Osteoblast (primary cell): Measurements from ENCODE around the gene PTPRN2. TPM values are rescaled to one million over a fixed set of nuclear protein-coding genes. Genes with fewer than 3 reads are reported as not detected.
A peak's percentile ranks its signal among the peaks of the same experiment; 100 is the strongest.
"Not testable (repeated sequence)": the region's sequence is repeated elsewhere in the genome, so short reads cannot be mapped to it uniquely, and the experiment has no call there.

Experiments used
- DNase-seq: peaks from one replicate; pipeline ENCODE4 v3.0.0; 2011; ENCODE audit warnings: low spot score, mixed read lengths; ENCODE audit not compliant: insufficient read length; ENCODE audit errors: missing footprints
- H2AFZ ChIP-seq: 2 replicates; pipeline ENCODE4 v1.6.0; 2011; ENCODE audit warnings: mild to moderate bottlenecking, low read length
- H3K27ac ChIP-seq: 2 replicates; pipeline ENCODE4 v1.5.1; 2011; ENCODE audit warnings: mild to moderate bottlenecking, low read depth, low read length, moderate library complexity
- H3K27me3 ChIP-seq: 2 replicates; pipeline ENCODE4 v1.6.0; 2012; ENCODE audit warnings: mild to moderate bottlenecking, control low read depth, inconsistent platforms, low read length, moderate library complexity; ENCODE audit not compliant: insufficient read depth
- H3K36me3 ChIP-seq: 2 replicates; pipeline ENCODE4 v1.5.1; 2011; ENCODE audit warnings: mild to moderate bottlenecking, low read length, control low read depth, moderate library complexity; ENCODE audit not compliant: insufficient read depth
- H3K4me1 ChIP-seq: 2 replicates; pipeline ENCODE4 v1.5.1; 2011; ENCODE audit warnings: mild to moderate bottlenecking, low read length, control low read depth, moderate library complexity; ENCODE audit not compliant: insufficient read depth
- H3K4me2 ChIP-seq: 2 replicates; pipeline ENCODE4 v1.6.0; 2011; ENCODE audit warnings: mild to moderate bottlenecking, low read length; ENCODE audit not compliant: insufficient read depth
- H3K4me3 ChIP-seq: fragments of 200-600 bp; sonication (generic); 3 replicates; pipeline ENCODE4 v1.5.1; 2012; ENCODE audit warnings: mild to moderate bottlenecking, low read length, inconsistent platforms; ENCODE audit not compliant: insufficient read depth
- H3K79me2 ChIP-seq: 2 replicates; pipeline ENCODE4 v1.6.0; 2012; ENCODE audit warnings: mild to moderate bottlenecking, low read length, control low read depth, inconsistent platforms; ENCODE audit not compliant: insufficient read depth
- H3K9me3 ChIP-seq: 2 replicates; pipeline ENCODE4 v1.5.1; 2011; ENCODE audit warnings: low read depth, low read length, control low read depth
- H4K20me1 ChIP-seq: 2 replicates; pipeline ENCODE4 v1.6.0; 2012; ENCODE audit warnings: mild to moderate bottlenecking, low read length, control low read depth; ENCODE audit not compliant: insufficient read depth
- CTCF ChIP-seq: IDR thresholded peaks from 2 replicates; pipeline ENCODE4 v1.5.1; 2011; ENCODE audit warnings: mild to moderate bottlenecking, low read depth, low read length, moderate library complexity; ENCODE audit errors: extremely low read depth
- total RNA-seq: library from RNA; depleted of rRNA; stranded (reverse); fragments of >200 nt; gene quantifications from 2 replicates; pipeline ENCODE4 v1.2.3, GENCODE V29; 2012

Gene PTPRN2
- total RNA-seq, 1 donor = 0.36 TPM

DNA sequence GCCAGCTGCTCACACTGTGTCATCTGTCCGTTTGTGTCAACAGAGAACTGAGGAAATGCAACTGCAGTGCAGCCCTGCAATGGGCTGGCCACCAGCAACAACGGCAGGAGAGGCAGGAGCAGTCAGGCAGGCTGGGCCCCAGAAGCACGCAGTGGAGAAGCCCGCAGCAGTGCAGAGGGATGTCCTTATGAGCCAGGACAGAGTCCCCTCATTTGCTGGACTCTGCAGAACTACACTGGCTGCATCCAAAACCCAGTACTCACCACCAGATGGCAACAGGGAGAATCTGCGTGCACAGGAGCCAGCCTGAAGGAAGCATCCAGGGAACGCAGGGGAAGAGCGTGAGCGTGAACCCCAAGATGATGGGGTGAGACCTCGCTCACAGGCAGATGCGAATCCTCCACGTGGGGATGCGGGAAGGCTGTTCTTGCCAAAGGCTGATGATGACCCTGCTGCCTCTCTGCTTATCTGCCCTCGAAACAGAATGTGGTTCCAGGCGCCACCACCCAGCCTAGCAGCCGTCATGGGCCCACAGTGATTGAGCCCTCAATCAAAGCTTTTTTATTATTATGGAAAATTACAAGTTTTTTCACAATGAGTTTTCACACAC lies 232.1 kb downstream of the PTPRN2 start:
- no peaks in the 10 kb centered on the region for H3K4me1 ChIP-seq
- H3K79me2 ChIP-seq = no peaks in the 10 kb centered on the region
- H3K36me3 ChIP-seq = no peaks in the 10 kb centered on the region
- H2AFZ ChIP-seq = no peak overlapping the region
- H3K4me2 ChIP-seq = no peak overlapping the region
- no peak for TF ChIP-seq CTCF
- H4K20me1 ChIP-seq = no peaks in the 10 kb centered on the region
- H3K27ac ChIP-seq = no peak overlapping the region
- H3K4me3 ChIP-seq = no peak overlapping the region
- H3K9me3 ChIP-seq = no peaks in the 10 kb centered on the region
- DNase-seq = peak; percentile 66
- no peaks in the 10 kb centered on the region for H3K27me3 ChIP-seq

GRCh38 chr7:158354861-158355260 lies 232.8 kb downstream of the PTPRN2 start:
- Histone ChIP-seq H3K4me3 (no peak overlapping the region), H3K79me2 (no peaks in the 10 kb centered on the region), H3K27ac (no peak overlapping the region), H2AFZ (no peak overlapping the region), H3K36me3 (no peaks in the 10 kb centered on the region), H3K9me3 (no peaks in the 10 kb centered on the region), H3K4me1 (no peaks in the 10 kb centered on the region), H4K20me1 (no peaks in the 10 kb centered on the region), H3K4me2 (no peak overlapping the region), H3K27me3 (no peaks in the 10 kb centered on the region)
- TF ChIP-seq CTCF = no peak
- no peak for DNase-seq

GRCh38 chr7:158353606-158354570 lies 233.7 kb downstream of the PTPRN2 start:
- DNase-seq = peak; percentile 71
- no peaks in the 10 kb centered on the region for H3K27me3 ChIP-seq
- H3K36me3 ChIP-seq = no peaks in the 10 kb centered on the region
- TF ChIP-seq CTCF = no peak
- H3K27ac ChIP-seq = no peak overlapping the region
- H3K4me3 ChIP-seq = no peak overlapping the region
- H3K79me2 ChIP-seq = no peaks in the 10 kb centered on the region
- H2AFZ ChIP-seq = no peak overlapping the region
- no peaks in the 10 kb centered on the region for H3K4me1 ChIP-seq
- H3K9me3 ChIP-seq = no peaks in the 10 kb centered on the region
- no peak overlapping the region for H3K4me2 ChIP-seq
- no peaks in the 10 kb centered on the region for H4K20me1 ChIP-seq

DNA sequence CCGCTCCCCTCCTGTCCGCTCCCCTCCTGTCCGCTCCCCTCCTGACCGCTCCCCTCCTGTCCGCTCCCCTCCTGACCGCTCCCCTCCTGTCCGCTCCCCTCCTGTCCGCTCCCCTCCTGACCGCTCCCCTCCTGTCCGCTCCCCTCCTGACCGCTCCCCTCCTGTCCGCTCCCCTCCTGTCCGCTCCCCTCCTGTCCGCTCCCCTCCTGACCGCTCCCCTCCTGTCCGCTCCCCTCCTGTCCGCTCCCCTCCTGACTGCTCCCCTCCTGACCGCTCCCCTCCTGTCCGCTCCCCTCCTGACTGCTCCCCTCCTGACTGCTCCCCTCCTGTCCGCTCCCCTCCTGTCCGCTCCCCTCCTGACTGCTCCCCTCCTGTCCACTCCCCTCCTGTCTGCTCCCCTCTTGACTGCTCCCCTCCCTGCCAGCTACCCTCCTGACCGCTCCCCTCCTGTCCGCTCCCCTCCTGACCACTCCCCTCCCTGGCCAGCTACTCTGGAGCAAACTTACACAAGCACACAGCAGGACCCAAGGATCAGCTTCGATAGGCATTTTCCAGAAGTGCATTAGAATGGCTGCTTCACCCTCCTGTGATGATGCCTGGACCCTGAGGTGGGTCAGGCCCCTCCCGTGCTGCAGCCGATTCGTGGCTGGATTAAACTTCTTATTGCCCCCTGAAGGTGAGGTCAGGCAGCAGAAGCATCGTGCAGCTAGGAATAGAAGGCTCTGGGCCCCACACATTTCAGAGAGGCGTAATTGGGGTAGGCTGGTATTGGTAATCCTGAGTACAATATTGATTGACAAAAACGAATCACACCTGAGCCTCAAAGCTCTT lies 235.5 kb downstream of the PTPRN2 start:
- H4K20me1 ChIP-seq, H3K4me3 ChIP-seq, H3K9me3 ChIP-seq, H3K27ac ChIP-seq, H3K79me2 ChIP-seq, H2AFZ ChIP-seq, H3K4me1 ChIP-seq, H3K4me2 ChIP-seq, H3K36me3 ChIP-seq, H3K27me3 ChIP-seq, DNase-seq: not testable (repeated sequence)
